Left kidney (tissue), 2 donors: ENCODE measurements around the gene GRB10. TPM values are rescaled to one million over a fixed set of nuclear protein-coding genes. Genes with fewer than 3 reads are reported as not detected.

Source experiments
- DNase-seq: peaks from one replicate; pipeline ENCODE4 v3.0.0-alpha.2; 2013
- polyA plus RNA-seq: library from polyadenylated mRNA; unstranded; fragments of 120-200 nt; gene quantifications from one replicate; pipeline ENCODE4 v1.2.1, GENCODE V29; 2013; ENCODE audit not compliant: insufficient read length

The GRB10 gene
- polyA plus RNA-seq, 1 donor, result 45.6 TPM

DNA sequence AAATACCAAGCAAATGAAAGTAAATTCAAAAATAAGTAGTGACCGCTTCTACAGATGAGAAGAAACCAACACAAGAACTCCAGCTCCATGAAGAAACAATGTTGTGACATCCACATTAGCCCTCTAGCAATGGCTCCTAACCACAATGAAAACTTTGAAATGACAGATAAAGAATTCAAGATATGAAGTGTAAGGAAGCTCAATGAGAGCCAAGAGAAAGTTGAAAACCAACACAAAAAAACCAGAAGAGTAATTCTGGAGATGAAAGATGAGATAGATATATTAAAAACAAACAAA lies 149.3 kb downstream of the GRB10 start:
- DNase-seq, result no peak

DNA sequence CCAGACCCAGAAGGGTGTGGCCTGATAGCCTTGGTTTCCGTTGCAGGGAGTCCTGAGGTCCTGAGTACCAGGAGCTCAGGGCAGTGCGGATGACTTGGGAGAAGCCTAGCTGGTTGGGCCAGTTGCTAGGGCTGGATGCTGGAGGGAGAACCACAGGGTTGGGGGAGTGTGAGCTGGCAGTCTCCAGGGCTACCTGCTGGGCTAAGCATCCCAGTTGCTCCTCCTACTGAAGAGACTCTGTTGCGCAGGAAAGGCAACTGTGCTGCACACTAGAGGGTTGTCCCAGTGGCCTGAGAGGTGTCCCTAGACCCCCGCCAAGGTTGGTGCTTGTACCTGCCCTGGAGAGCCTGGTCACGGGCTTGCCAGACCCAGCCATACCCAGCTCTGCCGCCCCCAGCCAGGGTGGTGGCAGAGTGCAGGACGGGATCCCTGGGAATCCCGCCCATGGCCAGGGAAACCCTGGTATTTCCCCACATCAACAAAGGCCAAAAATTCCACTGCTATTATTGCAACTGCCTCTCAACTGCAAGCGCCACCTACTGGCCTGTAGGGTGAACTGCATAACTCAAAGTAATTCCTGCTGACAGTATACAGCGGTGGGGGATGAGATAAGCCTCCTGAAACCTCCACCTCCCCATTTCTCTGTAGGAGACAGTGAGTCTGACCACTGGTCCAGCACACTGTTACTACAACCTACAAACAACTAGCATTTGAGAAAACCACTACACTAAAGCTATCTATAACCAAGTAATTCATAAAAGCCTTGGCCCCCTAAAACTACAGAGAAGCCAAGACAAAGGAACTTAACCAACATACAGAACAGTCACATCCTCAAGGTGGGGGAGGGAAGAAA lies 149.9 kb downstream of the GRB10 start:
- no peak for DNase-seq

DNA sequence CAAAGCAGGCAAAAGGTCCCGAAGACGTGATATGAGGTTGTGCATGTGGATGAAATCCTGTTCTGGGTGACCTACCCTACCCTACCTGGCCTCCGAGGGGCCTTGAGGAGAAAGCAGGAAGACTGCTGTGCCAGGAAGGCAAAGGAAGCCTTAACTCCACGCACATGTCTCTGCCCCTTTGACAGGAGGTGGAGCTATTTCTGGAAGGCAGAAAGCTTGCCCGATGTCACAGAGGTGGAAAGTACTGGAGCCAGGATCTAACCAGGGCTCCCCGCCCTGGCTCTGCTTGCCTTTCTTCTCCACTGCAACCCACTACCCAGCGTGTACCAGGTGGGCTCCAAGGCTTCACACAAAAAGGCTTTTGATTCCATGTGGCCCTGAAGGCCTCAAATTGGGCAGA lies 151.1 kb downstream of the GRB10 start:
- DNase-seq, result no peak

DNA sequence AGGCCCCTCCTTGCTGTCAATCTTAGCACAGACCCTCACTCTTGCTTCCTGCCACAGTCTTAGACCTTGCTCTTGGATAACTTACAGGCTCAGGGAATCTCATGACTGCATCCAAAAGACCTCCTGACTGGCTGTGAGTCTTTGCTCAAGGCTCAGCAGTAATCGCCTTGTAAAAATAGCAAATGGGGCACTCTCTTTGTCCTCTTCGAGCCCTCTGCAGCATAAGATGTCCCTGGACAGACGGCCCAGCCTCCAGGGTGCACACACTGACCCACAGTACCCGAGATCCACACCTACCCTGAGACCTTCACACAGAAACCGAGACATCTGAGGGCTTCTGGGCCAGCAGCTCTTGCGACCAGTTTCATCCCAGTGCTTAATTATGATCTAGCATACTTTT lies 151.6 kb downstream of the GRB10 start:
- DNase-seq, result no peak

DNA sequence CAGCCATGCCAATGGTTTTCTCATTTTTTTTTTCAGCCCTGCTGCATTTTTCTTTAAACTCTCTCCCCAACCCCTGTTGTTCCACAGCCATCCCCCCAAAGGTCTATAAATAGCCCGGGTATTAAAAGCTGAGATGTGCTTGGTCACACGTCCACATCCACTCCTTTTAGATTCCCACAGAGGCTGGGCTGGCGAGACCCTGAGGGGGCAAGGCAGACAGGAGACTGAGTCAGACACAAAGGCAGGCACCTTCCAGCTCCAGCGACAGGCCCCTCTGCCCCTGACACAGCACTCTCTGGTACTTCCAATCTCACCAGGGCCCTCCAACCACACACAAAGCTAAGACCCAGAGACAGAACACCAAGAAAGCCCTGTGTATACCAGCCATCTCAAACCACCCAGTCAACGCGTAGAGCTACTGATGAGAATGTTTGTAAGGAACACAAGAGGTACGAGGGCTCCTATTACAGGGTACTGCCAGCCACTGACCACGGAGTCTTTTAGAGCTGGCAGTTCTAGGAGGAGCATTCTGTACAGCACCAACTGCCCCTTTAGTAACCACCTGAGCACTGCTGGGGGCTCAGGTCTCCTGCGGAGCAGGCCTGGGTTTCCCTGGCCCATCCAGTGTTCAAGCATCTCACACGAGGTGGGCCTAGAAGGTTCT lies 153.3 kb downstream of the GRB10 start:
- DNase-seq, result no peak

DNA sequence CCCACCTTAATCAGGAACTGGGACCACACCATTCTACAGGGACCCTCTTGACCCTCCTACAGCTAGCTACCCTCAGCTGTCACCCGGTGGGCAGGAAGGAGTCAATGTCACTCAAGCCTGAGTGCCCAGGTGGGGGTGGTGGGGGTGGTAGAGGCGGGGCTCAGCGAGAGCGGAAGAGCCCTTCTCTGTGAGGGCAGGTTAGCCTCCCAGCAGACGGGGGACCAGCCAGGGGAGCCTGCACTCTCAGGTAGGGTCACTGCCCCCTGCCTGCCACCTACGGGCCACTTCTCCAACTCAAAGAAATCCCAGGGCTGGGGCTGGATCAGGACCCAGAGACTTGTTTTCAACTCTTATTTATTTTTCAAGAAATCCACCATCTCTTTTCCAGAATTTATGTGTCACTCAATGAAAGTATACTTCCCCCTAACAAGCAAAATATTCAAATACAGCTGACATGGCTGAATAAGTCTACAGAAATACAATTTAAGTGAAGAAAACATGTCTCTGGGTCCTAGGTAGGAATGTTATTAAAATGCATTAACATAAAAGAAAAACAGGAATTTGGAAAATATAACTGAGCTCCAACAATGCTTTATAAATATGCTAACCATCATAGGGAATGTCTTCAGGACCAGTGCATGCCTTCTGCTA lies 154.1 kb downstream of the GRB10 start:
- DNase-seq, result no peak

DNA sequence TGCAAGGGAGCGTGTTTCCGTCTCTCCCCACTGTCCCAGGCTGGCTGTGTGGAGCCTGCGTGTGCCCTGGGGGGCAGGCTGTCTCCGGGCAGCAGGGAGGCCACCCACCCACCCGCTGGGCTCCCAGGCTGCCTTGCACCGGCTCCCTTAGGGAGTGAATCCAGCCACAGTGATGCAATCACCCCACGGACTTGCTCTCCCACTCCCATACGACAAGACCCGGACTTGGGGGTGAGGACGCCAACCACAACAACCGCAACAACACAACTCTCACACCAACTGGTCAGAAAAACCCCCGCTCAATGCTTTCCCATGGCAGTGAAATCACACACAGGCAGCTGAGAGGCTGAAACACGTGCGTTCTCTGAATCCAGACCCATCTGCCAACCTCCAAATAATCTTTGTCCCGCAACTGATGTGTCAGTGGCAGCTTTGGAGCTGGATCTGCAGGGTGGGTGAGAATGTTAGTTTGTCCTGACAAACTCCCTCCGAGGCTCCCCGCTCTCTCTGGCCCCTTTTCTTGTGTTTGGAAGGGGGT lies 154.8 kb downstream of the GRB10 start:
- DNase-seq, result no peak

DNA sequence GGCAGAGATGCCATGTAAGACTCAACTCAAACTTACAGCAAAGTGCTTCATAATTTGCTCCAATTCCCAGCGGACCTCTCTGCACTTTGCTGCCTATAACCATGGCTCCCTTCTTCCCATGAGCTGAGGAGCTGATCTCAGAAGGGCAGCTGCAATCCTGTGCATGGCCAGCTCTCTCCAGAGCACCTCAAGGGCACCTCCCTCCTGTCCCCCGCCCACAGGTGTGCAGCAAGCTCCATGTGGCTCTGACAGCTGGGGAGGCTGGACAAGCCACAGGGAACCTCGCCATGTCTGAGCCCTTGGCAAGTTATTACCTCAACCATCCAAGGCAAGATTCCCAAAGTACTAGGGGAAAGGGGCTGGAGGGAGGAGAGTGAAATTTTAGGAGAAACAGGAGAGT lies 156.4 kb downstream of the GRB10 start:
- no peak for DNase-seq

DNA sequence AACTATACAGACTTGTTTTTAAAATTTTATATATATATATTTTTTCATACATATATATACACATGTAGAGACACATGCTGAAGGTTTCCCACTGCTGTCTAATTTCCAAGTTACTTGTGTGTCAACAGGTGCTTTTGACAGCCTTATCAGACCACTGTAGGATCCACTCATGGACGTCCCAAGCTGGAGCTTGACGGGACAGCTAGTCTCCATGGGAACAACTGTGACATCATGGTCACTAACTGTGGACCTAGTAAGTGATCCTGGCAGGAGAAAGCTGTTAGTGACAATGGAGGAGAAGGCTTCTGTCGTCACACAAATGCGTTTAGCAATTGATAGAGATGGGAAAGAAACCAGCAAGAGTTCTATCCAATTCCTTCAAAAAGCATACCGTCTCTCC lies 157.3 kb downstream of the GRB10 start:
- no peak for DNase-seq

DNA sequence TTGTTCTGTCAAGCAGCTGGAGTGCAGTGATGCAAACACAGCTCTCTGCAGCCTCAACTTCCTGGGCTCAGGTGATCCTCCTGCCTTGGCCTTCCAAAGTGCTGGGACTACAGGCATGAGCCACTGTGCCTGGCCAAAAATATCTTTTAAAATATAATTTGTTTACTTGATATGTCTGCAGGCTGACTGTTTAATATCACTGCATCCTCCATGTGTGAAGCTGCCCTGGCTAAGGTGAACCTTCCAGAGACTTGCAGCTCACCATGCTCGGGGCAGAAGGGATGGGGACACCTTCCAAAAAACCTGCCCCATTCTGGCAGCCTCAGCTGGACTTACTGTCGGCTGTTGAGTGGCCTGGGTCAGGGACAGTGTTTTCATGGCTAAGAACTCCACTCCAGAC lies 159.9 kb downstream of the GRB10 start:
- DNase-seq, result no peak

DNA sequence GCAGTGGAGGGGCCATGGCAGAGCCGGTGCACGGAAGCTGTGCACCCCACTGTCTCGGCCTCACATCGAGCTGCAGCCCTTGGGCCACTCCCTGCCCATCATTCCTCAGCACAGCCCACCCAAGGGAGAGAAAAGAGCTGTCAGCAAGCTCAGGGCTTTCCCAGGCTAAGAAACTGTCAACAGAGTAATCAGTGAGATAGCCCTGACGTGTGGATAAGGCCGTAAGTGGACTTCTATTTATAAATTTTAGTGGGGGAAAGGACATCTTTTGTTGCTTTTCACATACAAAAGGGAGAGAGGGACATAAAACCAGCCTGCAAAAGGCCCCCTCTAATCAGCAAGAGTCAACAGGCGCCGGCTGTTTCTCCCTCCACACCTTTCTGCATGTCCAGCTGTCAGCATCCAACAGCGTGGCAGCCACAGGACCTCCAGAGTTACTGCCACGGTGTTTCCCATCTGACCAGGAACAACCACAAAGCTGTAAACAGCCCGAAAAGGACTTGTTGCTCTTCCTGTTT lies 160.7 kb downstream of the GRB10 start:
- no peak for DNase-seq

DNA sequence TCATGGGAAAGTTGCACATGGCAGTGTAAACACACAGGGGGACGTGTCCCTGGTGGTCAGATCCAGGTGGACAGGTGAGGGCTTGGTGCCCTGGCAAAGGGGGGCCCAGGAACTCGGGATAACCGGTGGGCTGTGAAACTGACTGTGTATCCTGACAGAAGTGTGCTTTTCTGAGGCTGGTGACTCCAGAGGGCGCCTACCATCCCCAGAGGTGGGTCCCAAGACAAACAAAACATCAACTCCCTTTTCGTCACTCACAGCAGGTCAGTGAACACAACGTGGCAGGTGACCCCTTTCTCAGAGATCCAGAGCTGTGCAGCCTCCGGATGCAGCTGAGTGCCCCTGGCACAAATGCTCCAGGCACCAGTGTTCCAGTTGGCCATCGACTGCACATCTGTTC lies 161.5 kb downstream of the GRB10 start:
- DNase-seq, result no peak

DNA sequence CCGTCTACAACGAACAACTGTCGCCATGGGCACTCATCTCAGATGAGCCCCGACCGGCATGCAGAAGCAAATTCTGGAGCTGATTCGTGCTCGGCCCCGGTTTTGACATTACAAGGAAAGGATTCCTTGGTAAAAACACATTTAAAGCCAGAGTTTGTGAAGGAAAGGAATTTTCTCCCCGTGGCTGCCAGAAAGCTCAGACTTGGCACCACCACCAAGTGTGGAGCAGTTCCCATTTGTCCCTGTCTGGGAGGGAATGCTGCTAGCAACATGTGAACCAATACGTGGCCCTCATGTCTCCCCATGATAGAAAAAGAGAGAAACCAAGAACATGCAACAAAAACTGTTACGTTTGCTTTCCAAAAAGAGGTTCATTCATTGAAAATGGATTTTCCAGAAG lies 162.3 kb downstream of the GRB10 start:
- no peak for DNase-seq

DNA sequence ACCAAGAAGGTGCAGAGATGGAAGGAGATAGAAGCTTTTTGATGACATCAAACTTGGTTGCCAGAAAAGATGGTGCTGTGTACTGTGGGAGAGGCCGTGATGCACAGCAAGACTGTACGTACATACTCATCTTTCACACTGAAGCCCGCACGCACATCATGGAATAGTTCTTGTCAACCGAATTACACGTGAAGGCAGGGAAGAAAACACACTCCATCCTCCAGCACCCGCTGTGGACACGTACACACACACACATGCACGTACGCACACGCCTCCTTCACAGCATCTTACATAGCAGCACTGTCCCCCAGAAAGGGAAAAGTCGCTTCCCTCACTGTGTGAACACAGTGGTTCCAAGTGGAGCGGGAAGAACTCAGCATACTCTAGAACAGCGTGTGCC lies 163.0 kb downstream of the GRB10 start:
- DNase-seq, result no peak

DNA sequence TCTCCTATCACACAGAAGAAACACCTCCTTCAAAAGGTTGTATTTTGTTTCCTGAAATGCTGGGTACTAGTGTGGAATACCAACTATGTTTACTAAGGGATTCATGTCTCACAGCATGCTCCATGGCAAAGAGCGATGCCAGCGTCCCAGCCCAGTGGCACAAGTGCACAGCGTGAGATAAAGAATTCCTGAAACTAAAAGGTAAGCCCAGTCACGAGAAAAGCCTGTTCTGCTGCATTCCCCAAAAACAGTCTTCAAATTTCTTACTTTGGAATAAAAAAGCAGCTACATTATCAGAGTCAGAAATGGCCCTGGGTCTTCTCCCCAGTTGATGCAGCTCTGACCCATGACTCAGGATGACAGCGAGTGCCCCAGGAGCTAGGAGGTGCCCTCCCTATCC lies 164.4 kb downstream of the GRB10 start:
- no peak for DNase-seq

DNA sequence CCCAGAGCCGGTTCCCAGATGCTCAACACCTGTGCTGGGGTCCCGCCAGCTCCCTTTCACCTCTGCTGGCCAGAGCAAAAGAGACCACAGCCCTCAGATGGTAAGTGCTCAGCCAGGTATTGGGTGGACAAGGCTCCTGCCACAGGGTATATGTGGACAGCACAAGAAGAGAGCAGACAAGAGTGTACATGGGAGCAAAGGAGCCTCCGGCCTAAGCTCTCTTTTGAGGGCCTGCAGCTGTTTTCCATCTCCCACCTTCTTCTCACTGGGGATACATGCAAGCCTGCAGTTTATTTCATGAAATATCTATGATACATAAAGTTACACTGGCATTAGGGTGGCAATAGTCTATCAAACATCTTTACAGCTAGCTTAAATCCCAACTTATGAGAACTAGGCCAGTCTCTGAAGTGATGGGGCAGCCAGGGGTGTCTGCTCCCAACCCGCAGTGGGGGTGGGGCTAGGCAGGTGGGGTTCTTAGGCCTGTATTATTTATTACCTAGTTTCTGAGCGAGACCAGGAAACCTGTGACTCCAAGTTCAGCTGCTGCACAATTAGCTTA lies 167.1 kb downstream of the GRB10 start:
- DNase-seq, result no peak

DNA sequence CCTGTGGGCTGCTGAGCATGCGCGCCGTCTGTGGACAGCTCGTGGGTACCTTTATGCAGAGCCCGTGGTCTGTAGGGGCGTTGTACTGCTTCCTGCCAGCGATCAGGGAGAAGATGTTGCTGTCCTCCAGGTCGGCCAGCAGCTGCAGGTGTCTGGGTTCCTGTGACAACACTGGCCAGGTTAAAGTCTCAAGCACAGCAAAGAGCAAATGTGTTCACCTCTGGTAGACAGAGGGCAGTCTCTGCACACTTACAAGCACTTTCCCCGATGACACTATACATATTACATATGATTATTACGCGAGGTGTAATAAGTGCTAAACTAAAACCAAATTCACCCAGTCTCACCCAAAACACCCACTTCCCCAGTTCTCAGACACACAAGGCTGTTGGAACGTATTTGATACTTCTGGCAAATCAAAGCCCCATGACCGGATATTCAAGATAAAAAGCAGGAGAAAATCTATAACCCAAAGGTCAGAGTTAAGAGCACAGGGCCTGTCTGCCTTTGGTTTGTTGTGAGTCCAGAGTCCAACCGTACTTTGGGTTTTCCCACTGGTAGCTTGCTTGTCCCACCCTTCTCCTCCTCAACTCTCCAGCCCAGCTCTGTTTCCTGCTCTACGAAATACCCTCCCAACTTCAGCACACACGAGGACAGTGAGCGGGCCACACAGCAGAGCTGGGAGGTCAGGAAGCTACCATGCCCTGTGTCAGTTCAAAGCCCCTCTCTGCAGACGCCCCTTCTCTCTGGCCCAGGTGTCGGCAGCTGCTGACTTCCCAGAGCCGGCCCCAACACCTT lies 167.8 kb downstream of the GRB10 start:
- no peak for DNase-seq

DNA sequence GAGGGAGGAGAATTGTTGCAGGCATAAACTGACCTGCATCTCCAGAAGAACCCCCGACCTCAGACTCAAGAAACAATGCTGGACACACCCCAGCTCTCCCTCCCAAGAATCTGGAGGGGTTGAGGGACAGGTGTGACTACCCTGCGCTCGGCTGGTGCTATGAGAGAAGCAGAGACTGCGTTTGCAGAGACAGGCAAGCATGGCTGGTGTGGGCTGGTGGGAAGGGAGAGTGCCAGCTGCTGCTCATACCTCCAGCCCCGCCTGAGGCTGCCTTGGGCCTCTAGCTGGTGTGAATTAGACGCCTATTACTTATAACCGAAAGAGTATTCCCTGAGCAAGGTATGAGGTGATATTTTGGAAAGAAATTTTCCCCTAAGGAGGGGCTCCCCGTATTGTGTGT lies 169.2 kb downstream of the GRB10 start:
- DNase-seq, result no peak

DNA sequence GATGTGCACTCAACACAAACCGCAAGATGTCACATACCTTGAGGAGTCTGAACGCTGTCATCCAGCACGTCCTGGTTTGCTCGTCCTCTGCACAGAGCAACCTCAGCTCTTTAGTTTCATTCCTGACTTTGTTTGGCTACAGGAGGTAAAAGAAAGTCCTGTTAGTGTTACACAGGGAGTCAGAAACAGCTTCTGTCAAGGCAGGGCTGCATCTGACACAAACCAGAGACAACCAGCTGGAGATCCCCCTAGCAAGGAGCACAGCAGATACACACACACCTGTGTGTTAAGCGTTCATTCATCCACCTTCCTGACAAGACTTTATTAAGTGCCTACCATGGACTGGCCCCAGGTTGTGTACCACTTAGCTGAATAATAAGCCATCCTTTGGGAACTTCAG lies 170.0 kb downstream of the GRB10 start:
- no peak for DNase-seq

DNA sequence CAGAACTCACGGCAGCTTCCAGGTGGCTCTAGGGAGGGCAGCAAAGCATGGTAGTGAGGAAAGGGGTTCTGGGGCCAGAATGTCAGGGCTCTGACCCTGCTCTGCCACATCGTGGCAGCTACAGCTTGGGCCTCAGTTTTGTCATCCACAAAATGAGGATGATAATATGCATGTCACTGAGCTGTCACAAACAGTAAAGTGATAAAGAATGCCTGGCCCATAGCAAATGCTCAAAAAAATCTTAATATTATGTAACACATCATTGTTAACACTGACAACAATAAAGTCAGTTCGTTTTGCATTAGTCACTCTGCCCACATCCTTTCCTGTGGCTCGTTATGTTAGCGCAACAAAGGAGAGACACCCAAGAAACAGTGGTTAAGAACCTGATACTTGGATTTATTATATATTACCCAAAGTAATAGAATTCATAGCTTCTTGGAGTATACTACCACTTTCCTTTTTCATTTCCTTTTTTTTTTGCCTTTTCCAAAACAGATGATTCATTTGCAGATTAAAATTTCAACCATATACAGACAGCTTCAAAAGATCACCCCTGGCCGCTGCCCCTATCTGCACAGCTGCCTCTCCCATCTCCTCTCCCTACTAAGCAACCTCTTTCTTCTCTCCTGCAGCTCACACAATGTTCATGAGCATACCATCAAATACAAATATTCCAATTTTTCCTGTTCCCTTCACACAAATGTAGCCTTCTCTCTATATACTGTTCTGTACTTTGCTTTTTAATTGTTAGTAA lies 172.0 kb downstream of the GRB10 start:
- no peak for DNase-seq
